ENCODE measurements around the gene ADARB2.

The ADARB2 gene

DNA sequence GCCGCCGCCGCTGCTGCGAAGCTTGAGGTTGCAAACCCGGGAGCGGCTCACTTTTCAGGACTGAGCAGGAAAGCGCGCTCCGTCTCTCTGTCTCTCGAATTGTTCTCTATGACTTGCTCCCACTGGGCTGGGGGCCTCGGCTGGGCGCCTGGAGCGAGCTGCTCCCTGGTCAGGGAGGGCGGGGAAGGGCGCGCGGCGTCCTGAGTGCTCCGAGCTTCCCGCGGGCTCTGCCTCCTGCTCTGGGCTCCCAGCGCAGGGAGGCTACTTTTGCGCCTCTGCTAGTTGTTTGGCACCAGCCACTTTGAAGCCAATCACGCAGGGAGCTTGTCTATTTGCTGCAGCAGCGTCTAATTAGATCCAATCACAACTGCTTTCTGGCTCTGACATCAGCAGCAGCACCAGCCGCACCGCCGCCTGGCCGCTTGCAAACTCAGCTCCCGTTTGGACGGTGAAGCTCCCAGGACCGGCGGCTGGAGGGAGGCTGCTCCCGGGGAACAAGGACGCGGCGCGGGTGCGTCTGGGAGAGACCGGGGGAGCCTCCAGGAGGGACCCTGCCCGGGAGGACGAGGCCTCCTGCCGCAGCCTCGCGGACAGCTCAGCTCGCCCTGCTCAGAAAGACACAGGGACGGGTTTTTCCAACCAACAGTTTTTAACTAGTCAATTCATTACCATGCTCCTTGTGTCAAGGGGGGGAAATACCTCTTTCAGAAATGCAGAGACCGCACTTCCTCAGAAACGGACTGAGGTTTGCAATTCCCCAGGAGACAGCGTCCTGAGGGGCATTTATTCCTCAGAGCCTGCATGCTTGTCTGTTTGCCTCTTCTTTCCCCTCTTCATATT lies at the start of gene ADARB2:
ADARB2 (minus strand) TSS at position 304 of the 840 bp plus-strand sequence.
- no peak for DNase-seq (ENCODE audit: low read depth)
- TF ChIP-seq CTCF (IDR thresholded peaks at IDR 0.05; ENCODE audit: control insufficient read depth, insufficient read depth, low read depth, low read length, missing control alignments): no peak
- H3K4me3 ChIP-seq (ENCODE audit: control insufficient read depth, low read depth, low read length): no peak within 1 kb of the TSS

GRCh38 chr10:1785835-1786234 lies 48.5 kb upstream of the ADARB2 start:
- no peak overlapping the region for H3K4me3 ChIP-seq (ENCODE audit: control insufficient read depth, low read depth, low read length)
- no peak for DNase-seq (ENCODE audit: low read depth)
- TF ChIP-seq CTCF (IDR thresholded peaks at IDR 0.05; ENCODE audit: control insufficient read depth, insufficient read depth, low read depth, low read length, missing control alignments): no peak

GRCh38 chr10:1782841-1783240 lies 45.5 kb upstream of the ADARB2 start:
- no peak for TF ChIP-seq CTCF (IDR thresholded peaks at IDR 0.05; ENCODE audit: control insufficient read depth, insufficient read depth, low read depth, low read length, missing control alignments)
- DNase-seq (ENCODE audit: low read depth): no peak
- H3K4me3 ChIP-seq (ENCODE audit: control insufficient read depth, low read depth, low read length): no peak overlapping the region

- H3K4me3 ChIP-seq (ENCODE audit: control insufficient read depth, low read depth, low read length): no peak overlapping the region
- no peak for DNase-seq (ENCODE audit: low read depth)
These were observed 42.5 kb upstream of the ADARB2 start for GRCh38 chr10:1779796-1780195.

DNA sequence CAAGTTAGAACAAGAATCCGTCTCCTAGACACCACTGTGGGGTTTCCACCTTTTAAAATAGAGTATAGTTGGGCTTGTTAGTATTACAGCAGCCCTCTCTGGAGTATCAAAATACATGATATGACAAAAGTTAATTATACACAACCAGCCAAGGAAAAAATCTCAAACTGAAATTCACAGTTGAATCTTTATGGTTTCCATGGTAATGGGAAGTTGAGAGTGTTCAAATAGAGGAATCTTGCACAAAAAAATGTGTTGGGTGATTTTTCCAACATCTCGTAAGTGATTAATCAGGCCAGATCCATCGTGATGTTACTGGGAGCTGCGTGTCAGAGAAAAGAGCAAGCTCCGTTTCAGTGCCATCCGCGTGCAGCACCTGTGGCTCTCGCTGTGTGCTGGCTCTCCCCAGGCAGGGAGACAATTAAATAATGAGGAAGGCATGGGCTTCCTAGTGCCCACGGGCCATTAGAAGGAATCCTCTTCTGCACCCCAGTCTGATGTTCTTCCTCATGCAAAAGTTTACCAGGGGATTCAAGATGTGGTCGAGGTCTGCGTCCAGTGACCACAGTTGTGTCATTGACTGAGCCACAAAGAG lies 41.1 kb upstream of the ADARB2 start:
- no peak for TF ChIP-seq CTCF (IDR thresholded peaks at IDR 0.05; ENCODE audit: control insufficient read depth, insufficient read depth, low read depth, low read length, missing control alignments)
- DNase-seq (ENCODE audit: low read depth): no peak
- no peak overlapping the region for H3K4me3 ChIP-seq (ENCODE audit: control insufficient read depth, low read depth, low read length)

More at GRCh38 chr10:1779796-1780195, 42.5 kb upstream of the ADARB2 start:
- TF ChIP-seq CTCF (IDR thresholded peaks at IDR 0.05; ENCODE audit: control insufficient read depth, insufficient read depth, low read depth, low read length, missing control alignments): no peak

DNA sequence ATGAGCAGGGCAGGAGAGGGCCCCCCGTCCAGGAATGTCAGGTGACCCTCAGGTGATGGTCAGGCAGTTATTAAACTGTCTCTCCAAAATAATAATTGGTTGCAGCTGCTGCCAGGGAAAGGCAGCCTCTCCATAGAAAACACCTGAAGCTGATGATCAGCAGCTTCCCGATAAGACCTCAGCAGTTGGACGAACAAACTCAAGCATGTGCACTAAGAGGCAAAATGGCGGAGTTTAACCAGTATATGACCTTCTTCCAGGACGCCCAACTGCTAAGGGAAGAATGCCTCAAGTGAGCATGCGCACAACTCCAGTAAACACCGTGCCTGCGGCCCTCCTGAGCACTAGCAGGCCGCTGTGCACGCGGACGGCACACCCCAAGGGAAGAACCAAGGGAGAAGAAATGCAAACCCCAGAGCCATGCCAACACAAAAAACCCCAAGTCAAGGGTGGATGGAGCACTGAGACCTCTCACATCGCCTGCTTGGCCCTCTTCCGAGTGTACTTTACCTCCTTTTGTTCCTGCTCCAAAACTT lies 38.9 kb upstream of the ADARB2 start:
- no peak overlapping the region for H3K4me3 ChIP-seq (ENCODE audit: control insufficient read depth, low read depth, low read length)
- TF ChIP-seq CTCF (IDR thresholded peaks at IDR 0.05; ENCODE audit: control insufficient read depth, insufficient read depth, low read depth, low read length, missing control alignments): no peak
- DNase-seq (ENCODE audit: low read depth): no peak

Data from AG09309 (cell line).